Limb (tissue), 2 donors: ENCODE data around the gene NMNAT2.
"Not testable (repeated sequence)": the region's sequence is repeated elsewhere in the genome, so short reads cannot be mapped to it uniquely, and the experiment has no call there.

Source experiments
- DNase-seq, 2 donors: peaks; one replicate each; pipeline ENCODE4 v3.0.0-alpha.2; 2016; ENCODE audit errors: extremely low spot score in 2 of 2

NMNAT2 gene

GRCh38 chr1:183418696-183419095 lies 516 bp upstream of the NMNAT2 start:
- no peak for DNase-seq

GRCh38 chr1:183416850-183417771 lies 1.1 kb downstream of the NMNAT2 start:
- DNase-seq = peak; percentile 67 to 89

- DNase-seq = no peak
Measured at GRCh38 chr1:183414365-183414764, 3.8 kb downstream of the NMNAT2 start.

GRCh38 chr1:183411091-183411490 lies 7.1 kb downstream of the NMNAT2 start:
- no peak for DNase-seq

GRCh38 chr1:183407961-183408360 lies 10.2 kb downstream of the NMNAT2 start:
- DNase-seq = no peak

GRCh38 chr1:183407474-183407873 lies 10.7 kb downstream of the NMNAT2 start:
- DNase-seq = no peak

- DNase-seq = no peak
Measured at GRCh38 chr1:183404476-183404875, 13.7 kb downstream of the NMNAT2 start.

GRCh38 chr1:183403498-183403897 lies 14.7 kb downstream of the NMNAT2 start:
- no peak for DNase-seq

GRCh38 chr1:183401565-183401964 lies 16.6 kb downstream of the NMNAT2 start:
- not testable (repeated sequence) for DNase-seq

- no peak for DNase-seq
Measured at GRCh38 chr1:183394435-183394834, 23.7 kb downstream of the NMNAT2 start.

GRCh38 chr1:183391863-183392262 lies 26.3 kb downstream of the NMNAT2 start:
- no peak for DNase-seq

GRCh38 chr1:183390561-183390960 lies 27.6 kb downstream of the NMNAT2 start:
- DNase-seq = no peak

- DNase-seq = no peak
Measured at GRCh38 chr1:183388735-183389134, 29.4 kb downstream of the NMNAT2 start.

- no peak for DNase-seq
Measured at GRCh38 chr1:183385340-183386144, 32.6 kb downstream of the NMNAT2 start.

GRCh38 chr1:183379951-183380350 lies 38.2 kb downstream of the NMNAT2 start:
- DNase-seq = no peak

- DNase-seq = no peak
Measured at GRCh38 chr1:183375381-183375780, 42.8 kb downstream of the NMNAT2 start.

GRCh38 chr1:183374825-183375224 lies 43.4 kb downstream of the NMNAT2 start:
- DNase-seq = no peak

- DNase-seq = no peak
Measured at GRCh38 chr1:183372586-183373230, 45.5 kb downstream of the NMNAT2 start.

- DNase-seq = no peak
Measured at GRCh38 chr1:183370399-183371058, 47.7 kb downstream of the NMNAT2 start.

GRCh38 chr1:183368213-183369108 lies 49.7 kb downstream of the NMNAT2 start:
- no peak for DNase-seq
